SU-DHL-6 (cell line): ENCODE data around the gene SYT13.

ENCODE experiments used
- CTCF ChIP-seq: fragments of 200-600 bp; sonication (generic); IDR thresholded peaks from one replicate; pipeline ENCODE4 v1.5.1; 2017; ENCODE audit warnings: antibody characterized with exemption, mild to moderate bottlenecking, low read length, moderate library complexity; ENCODE audit not compliant: insufficient read depth, poor library complexity, severe bottlenecking
- EZH2phosphoT487 ChIP-seq: fragments of 200-600 bp; sonication (generic), shearing (Covaris generic); conservative IDR thresholded peaks from 2 replicates; pipeline ENCODE4 v1.6.1; 2018; ENCODE audit warnings: mild to moderate bottlenecking, antibody characterized with exemption, low read length, moderate library complexity, mixed read lengths

GRCh38 chr11:45246241-45246640, 39.9 kb downstream of the SYT13 start:
- TF ChIP-seq CTCF (no peak), EZH2phosphoT487 (no peak)
